ENCODE measurements around the gene GOLGB1.

GRCh38 chr3:121769246-121769645, 19.7 kb upstream of the GOLGB1 start:
- TF ChIP-seq CTCF (conservative IDR thresholded peaks at IDR 0.05; ENCODE audit: low read depth, low read length), result no peak
- TF ChIP-seq MAZ (IDR thresholded peaks at IDR 0.05; ENCODE audit: borderline replicate concordance, low read depth, low read length), result no peak
- no peak for TF ChIP-seq BHLHE40 (IDR thresholded peaks at IDR 0.05; ENCODE audit: low read depth, low read length)
- TF ChIP-seq POLR2A (IDR thresholded peaks at IDR 0.05; ENCODE audit: low read depth, low read length), result no peak
- TF ChIP-seq SMC3 (IDR thresholded peaks at IDR 0.05; ENCODE audit: low read depth, low read length), result no peak
- TF ChIP-seq RFX5 (IDR thresholded peaks at IDR 0.05; ENCODE audit: low read depth, low read length), result no peak
- TF ChIP-seq USF2 (IDR thresholded peaks at IDR 0.05; ENCODE audit: low read depth, low read length), result no peak
- no peak for TF ChIP-seq MAFK (IDR thresholded peaks at IDR 0.05; ENCODE audit: low read depth, low read length)
